HCT116 (cell line): ENCODE data around the gene CAGE1. TPM values are rescaled to one million over a fixed set of nuclear protein-coding genes. Genes with fewer than 3 reads are reported as not detected.

ENCODE experiments used
- ATAC-seq: fragments of 200-7000 bp; cut with Tn5 transposase; 2 replicates; pipeline ENCODE4 v1.9.1; 2020; ENCODE audit warnings: mild to moderate bottlenecking, moderate library complexity
- BruUV-seq: library from RNA; stranded (reverse); fragments of 400-500 nt; replicated peaks from 2 replicates; lab custom pipeline; 2021; lab: Mats Ljungman, UMichigan
- CTCF ChIA-PET: fragments of 300-600 bp; sonication (Branson Sonifier 250); formaldehyde crosslinking; loops from one replicate; lab custom pipeline; 2021; ENCODE audit warnings: antibody characterized with exemption; lab: Charles Lee
- POLR2A ChIA-PET: fragments of 300-600, 350-600 bp; sonication (Branson Sonifier 250); formaldehyde crosslinking; loops from one replicate; lab custom pipeline; 2021; ENCODE audit warnings: antibody characterized with exemption; lab: Charles Lee
- RAD21 ChIA-PET, 2 experiments: fragments of 300-600 bp; sonication (Branson Sonifier 250); formaldehyde crosslinking; loops; one replicate each; lab custom pipeline; 2023; ENCODE audit warnings: low total read pairs in 2 of 2; ENCODE audit not compliant: uncharacterized antibody in 2 of 2, unreplicated experiment in 2 of 2, low non-redundant PET in 1 of 2; lab: Charles Lee
- DNase-seq: peaks from one replicate; pipeline ENCODE4 v3.0.0-alpha.2; 2010; ENCODE audit warnings: low read depth, low spot score
- H2AFZ ChIP-seq: fragments of 200-600 bp; shearing (Covaris generic), sonication (generic); 2 replicates; pipeline ENCODE4 v1.6.1; 2017; ENCODE audit warnings: low read depth, mixed run types, mixed read lengths, antibody characterized with exemption, low read length; ENCODE audit not compliant: poor library complexity, severe bottlenecking
- H3K27ac ChIP-seq: 2 replicates; pipeline ENCODE4 v1.5.1; 2012; ENCODE audit warnings: low read depth, low read length
- H3K27me3 ChIP-seq: fragments of 200-600 bp; sonication (generic); 2 replicates; pipeline ENCODE4 v1.6.1; 2016; ENCODE audit warnings: mixed run types, low read length, mixed read lengths; ENCODE audit not compliant: insufficient read depth
- H3K36me3 ChIP-seq, 2 experiments: fragments of 200-500 bp in 1 of 2; fragments of 200-600 bp in 1 of 2; sonication (Bioruptor generic) in 1 of 2; sonication (generic) in 1 of 2; 2 replicates each; pipeline versions ENCODE4 v1.5.1 to v1.6.1; 2014 to 2016; ENCODE audit warnings: low read length in 2 of 2, inconsistent platforms in 1 of 2, mixed read lengths in 1 of 2, mixed run types in 1 of 2; ENCODE audit not compliant: insufficient read depth in 2 of 2, control insufficient read depth in 1 of 2
- H3K4me1 ChIP-seq, 2 experiments: fragments of 200-600 bp in 1 of 2; sonication (generic) in 1 of 2; 2 replicates each; pipeline versions ENCODE4 v1.5.1 to v1.6.1; 2012 to 2017; ENCODE audit warnings: low read length in 2 of 2, inconsistent platforms in 1 of 2, mild to moderate bottlenecking in 1 of 2, mixed read lengths in 1 of 2, mixed run types in 1 of 2, moderate library complexity in 1 of 2; ENCODE audit not compliant: insufficient read depth in 2 of 2, control insufficient read depth in 1 of 2
- H3K4me2 ChIP-seq: fragments of 200-600 bp; sonication (generic); 2 replicates; pipeline ENCODE4 v1.6.1; 2017; ENCODE audit warnings: mixed run types, low read length, mixed read lengths
- H3K4me3 ChIP-seq, 2 experiments: fragments of 200-600 bp in 1 of 2; sonication (generic) in 1 of 2; replicated peaks in 1 of 2; 2 replicates each; pipeline ENCODE4 v1.5.1; 2011 to 2016; ENCODE audit warnings: low read length in 2 of 2, control low read depth in 1 of 2, low read depth in 1 of 2, mild to moderate bottlenecking in 1 of 2, mixed read lengths in 1 of 2, mixed run types in 1 of 2
- H3K79me2 ChIP-seq: fragments of 200-600 bp; sonication (generic); 2 replicates; pipeline ENCODE4 v1.6.1; 2017; ENCODE audit warnings: mild to moderate bottlenecking, mixed run types, low read length, moderate library complexity, mixed read lengths; ENCODE audit not compliant: insufficient read depth
- H3K9ac ChIP-seq: fragments of 200-600 bp; sonication (generic); 2 replicates; pipeline ENCODE4 v1.6.1; 2016; ENCODE audit warnings: low read length, mixed read lengths
- H3K9me2 ChIP-seq: fragments of 200-600 bp; sonication (generic), shearing (Covaris generic); 2 replicates; pipeline ENCODE4 v1.6.1; 2017; ENCODE audit warnings: mixed run types, mild to moderate bottlenecking, moderate library complexity; ENCODE audit not compliant: insufficient read depth
- H3K9me3 ChIP-seq, 2 experiments: fragments of 200-500 bp in 1 of 2; fragments of 200-600 bp in 1 of 2; sonication (Bioruptor generic) in 1 of 2; sonication (generic) in 1 of 2; 2 replicates each; pipeline ENCODE4 v1.6.1; 2014 to 2017; ENCODE audit warnings: low read length in 2 of 2, mixed read lengths in 2 of 2, inconsistent platforms in 1 of 2, low read depth in 1 of 2, mild to moderate bottlenecking in 1 of 2, mixed run types in 1 of 2, moderate library complexity in 1 of 2; ENCODE audit not compliant: control insufficient read depth in 1 of 2, insufficient read depth in 1 of 2
- H4K20me1 ChIP-seq: fragments of 200-600 bp; sonication (generic), shearing (Covaris generic); 2 replicates; pipeline ENCODE4 v1.6.1; 2017; ENCODE audit warnings: mixed run types, mild to moderate bottlenecking, moderate library complexity; ENCODE audit not compliant: insufficient read depth
- CBX3 ChIP-seq: IDR thresholded peaks from 2 replicates; pipeline ENCODE4 v1.6.1; 2012; ENCODE audit warnings: low read depth
- CEBPB ChIP-seq: IDR thresholded peaks from 2 replicates; pipeline ENCODE4 v1.6.1; 2012; ENCODE audit warnings: low read depth
- EGR1 ChIP-seq: IDR thresholded peaks from 2 replicates; pipeline ENCODE4 v1.6.1; 2012; ENCODE audit warnings: low read depth
- ELF1 ChIP-seq: IDR thresholded peaks from 2 replicates; pipeline ENCODE4 v1.6.1; 2012; ENCODE audit warnings: low read depth, borderline replicate concordance
- EZH2 ChIP-seq: fragments of 200-600 bp; sonication (generic); IDR thresholded peaks from 2 replicates; pipeline ENCODE4 v1.6.1; 2017; ENCODE audit warnings: antibody characterized with exemption, mixed run types
- EZH2phosphoT487 ChIP-seq: fragments of 200-600 bp; IDR thresholded peaks from 2 replicates; pipeline ENCODE4 v1.6.1; 2018; ENCODE audit warnings: antibody characterized with exemption, borderline replicate concordance
- FOSL1 ChIP-seq: IDR thresholded peaks from 2 replicates; pipeline ENCODE4 v1.6.1; 2012; ENCODE audit warnings: low read depth
- JUND ChIP-seq: IDR thresholded peaks from 2 replicates; pipeline ENCODE4 v1.6.1; 2012
- MAX ChIP-seq: IDR thresholded peaks from 2 replicates; pipeline ENCODE4 v1.6.1; 2012
- POLR2A ChIP-seq: IDR thresholded peaks from 2 replicates; pipeline ENCODE4 v1.7.0; 2011; ENCODE audit warnings: borderline replicate concordance; ENCODE audit not compliant: insufficient read depth, insufficient read length; ENCODE audit errors: extremely low read depth
- POLR2AphosphoS5 ChIP-seq: IDR thresholded peaks from 2 replicates; pipeline ENCODE4 v1.6.1; 2011; ENCODE audit warnings: mild to moderate bottlenecking, low read depth, low read length, moderate library complexity
- RAD21 ChIP-seq: IDR thresholded peaks from 2 replicates; pipeline ENCODE4 v1.6.1; 2012; ENCODE audit warnings: low read depth, mild to moderate bottlenecking
- SIN3A ChIP-seq: IDR thresholded peaks from 2 replicates; pipeline ENCODE4 v1.6.1; 2012; ENCODE audit warnings: low read depth
- SP1 ChIP-seq: IDR thresholded peaks from 2 replicates; pipeline ENCODE4 v1.6.1; 2012; ENCODE audit warnings: low read depth
- TCF7L2 ChIP-seq: IDR thresholded peaks from 2 replicates; pipeline ENCODE4 v1.7.0; 2011; ENCODE audit warnings: borderline replicate concordance, inconsistent platforms; ENCODE audit not compliant: insufficient read depth, insufficient read length; ENCODE audit errors: extremely low read depth
- YY1 ChIP-seq: IDR thresholded peaks from 2 replicates; pipeline ENCODE4 v1.6.1; 2011; ENCODE audit warnings: low read length, low read depth, moderate library complexity, mild to moderate bottlenecking; ENCODE audit not compliant: insufficient replicate concordance; ENCODE audit errors: extremely low read depth
- ZFX ChIP-seq: fragments of 450-650 bp; IDR thresholded peaks from 2 replicates; pipeline ENCODE4 v1.6.1; 2017
- ZNF274 ChIP-seq: fragments of 200-500 bp; sonication (Bioruptor generic); IDR thresholded peaks from 2 replicates; pipeline ENCODE4 v1.6.1; 2014; ENCODE audit warnings: mild to moderate bottlenecking, low read depth, low read length, inconsistent platforms
- intact Hi-C: fragments of 100-400 bp; cut with micrococcal nuclease; formaldehyde crosslinking; loops from 2 replicates; pipeline ENCODE4 v1.10.0; 2022
- total RNA-seq: library from RNA; stranded (reverse); gene quantifications from one replicate; pipeline ENCODE4 v1.2.1, GENCODE V29; 2021; ENCODE audit not compliant: unreplicated experiment
- TF ChIP-seq, protein P1 (sequence below), 3 experiments: fragments of 200-600 bp in 1 of 3; sonication (generic) in 1 of 3; IDR thresholded peaks in 2 of 3; conservative IDR thresholded peaks in 1 of 3; 2 replicates each; pipeline ENCODE4 v1.5.1; 2012 to 2017; ENCODE audit warnings: low read depth in 2 of 3, low read length in 2 of 3, antibody characterized with exemption in 1 of 3, borderline replicate concordance in 1 of 3, control low read depth in 1 of 3, mild to moderate bottlenecking in 1 of 3, mixed read lengths in 1 of 3, mixed run types in 1 of 3, moderate library complexity in 1 of 3; ENCODE audit not compliant: insufficient read depth in 1 of 3

The CAGE1 gene
- total RNA-seq, 1 experiment from 2014 or later: 0.20 TPM

DNA sequence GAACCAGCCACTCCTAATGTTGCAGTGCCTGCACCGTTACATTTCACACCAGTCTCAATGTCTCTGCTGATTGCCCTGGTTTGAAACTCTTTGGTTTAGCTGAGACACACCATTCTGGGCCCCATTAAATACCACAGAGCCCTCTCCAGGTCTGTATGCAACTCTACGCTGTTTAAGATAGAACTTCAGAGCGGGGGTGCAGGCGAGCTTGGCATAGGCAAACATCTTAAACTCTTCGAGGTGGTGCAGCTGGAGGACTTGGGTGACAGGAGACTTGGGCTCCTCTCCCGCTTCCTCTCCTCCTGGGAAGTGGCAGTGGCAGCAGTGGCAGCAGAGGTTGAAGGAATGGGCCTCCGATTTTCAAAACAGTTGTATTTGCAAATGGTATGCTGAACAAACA is 58.1 kb downstream of the CAGE1 start:
- RAD21 ChIA-PET: no interaction called here
- Histone ChIP-seq H3K27ac (no peak overlapping the region), H2AFZ (no peak overlapping the region), H3K4me1 (no peaks in the 10 kb centered on the region), H3K36me3 (no peaks in the 10 kb centered on the region)
- CTCF ChIA-PET: no interaction called here
- DNase-seq: no peak
- POLR2A ChIA-PET: no interaction called here
- TF ChIP-seq RAD21 (no peak), EZH2phosphoT487 (no peak), ELF1 (no peak), YY1 (no peak), CBX3 (no peak), ZNF274 (no peak), FOSL1 (no peak), POLR2A (no peak), TCF7L2 (no peak), ZFX (no peak), EGR1 (no peak), EZH2 (no peak), JUND (no peak), SP1 (no peak), POLR2AphosphoS5 (no peak), MAX (no peak), CEBPB (no peak), SIN3A (no peak)
- TF ChIP-seq, protein P1, sequence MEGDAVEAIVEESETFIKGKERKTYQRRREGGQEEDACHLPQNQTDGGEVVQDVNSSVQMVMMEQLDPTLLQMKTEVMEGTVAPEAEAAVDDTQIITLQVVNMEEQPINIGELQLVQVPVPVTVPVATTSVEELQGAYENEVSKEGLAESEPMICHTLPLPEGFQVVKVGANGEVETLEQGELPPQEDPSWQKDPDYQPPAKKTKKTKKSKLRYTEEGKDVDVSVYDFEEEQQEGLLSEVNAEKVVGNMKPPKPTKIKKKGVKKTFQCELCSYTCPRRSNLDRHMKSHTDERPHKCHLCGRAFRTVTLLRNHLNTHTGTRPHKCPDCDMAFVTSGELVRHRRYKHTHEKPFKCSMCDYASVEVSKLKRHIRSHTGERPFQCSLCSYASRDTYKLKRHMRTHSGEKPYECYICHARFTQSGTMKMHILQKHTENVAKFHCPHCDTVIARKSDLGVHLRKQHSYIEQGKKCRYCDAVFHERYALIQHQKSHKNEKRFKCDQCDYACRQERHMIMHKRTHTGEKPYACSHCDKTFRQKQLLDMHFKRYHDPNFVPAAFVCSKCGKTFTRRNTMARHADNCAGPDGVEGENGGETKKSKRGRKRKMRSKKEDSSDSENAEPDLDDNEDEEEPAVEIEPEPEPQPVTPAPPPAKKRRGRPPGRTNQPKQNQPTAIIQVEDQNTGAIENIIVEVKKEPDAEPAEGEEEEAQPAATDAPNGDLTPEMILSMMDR (IDR thresholded peaks at IDR 0.05 in 2 of 3, conservative IDR thresholded peaks at IDR 0.05 in 1 of 3; ENCODE audit: borderline replicate concordance in 1 of 3, insufficient read depth in 1 of 3, low read depth in 2 of 3, low read length in 2 of 3): no peak
- TF ChIP-seq, all 23 proteins: peak for 0
- no TSS peak for BruUV-seq
- Histone ChIP-seq H3K4me3 (no peak overlapping the region), H3K4me2 (no peak overlapping the region), H4K20me1 (no peaks in the 10 kb centered on the region), H3K27me3 (no peaks in the 10 kb centered on the region), H3K79me2 (no peaks in the 10 kb centered on the region), H3K9me2 (no peaks in the 10 kb centered on the region), H3K9ac (no peak overlapping the region), H3K9me3 (no peaks in the 10 kb centered on the region)
- intact Hi-C loops: no loop called here
- no peak for ATAC-seq
